ENCODE measurements around the gene CSNK1A1L.

DNA sequence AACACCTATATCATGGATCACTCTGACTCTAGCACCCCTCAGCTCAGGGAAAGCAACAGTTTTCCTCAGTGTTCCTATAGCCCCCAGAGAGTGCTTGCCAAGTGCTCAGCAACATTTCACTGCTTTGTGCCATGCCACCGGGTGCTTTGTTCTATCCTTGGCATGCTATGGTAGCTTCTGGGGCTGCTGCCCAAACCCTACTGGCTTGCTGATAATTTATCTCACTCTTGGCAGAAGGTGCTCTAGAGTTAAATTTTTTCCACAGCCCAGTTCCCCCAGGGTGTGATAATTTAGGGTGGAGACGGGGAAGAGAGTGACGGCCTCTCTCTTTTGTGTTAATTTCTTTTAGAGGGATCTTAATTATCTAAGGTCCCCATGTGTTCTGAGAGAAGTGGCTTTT is 12.6 kb upstream of the CSNK1A1L start:
- TF ChIP-seq, protein P1, sequence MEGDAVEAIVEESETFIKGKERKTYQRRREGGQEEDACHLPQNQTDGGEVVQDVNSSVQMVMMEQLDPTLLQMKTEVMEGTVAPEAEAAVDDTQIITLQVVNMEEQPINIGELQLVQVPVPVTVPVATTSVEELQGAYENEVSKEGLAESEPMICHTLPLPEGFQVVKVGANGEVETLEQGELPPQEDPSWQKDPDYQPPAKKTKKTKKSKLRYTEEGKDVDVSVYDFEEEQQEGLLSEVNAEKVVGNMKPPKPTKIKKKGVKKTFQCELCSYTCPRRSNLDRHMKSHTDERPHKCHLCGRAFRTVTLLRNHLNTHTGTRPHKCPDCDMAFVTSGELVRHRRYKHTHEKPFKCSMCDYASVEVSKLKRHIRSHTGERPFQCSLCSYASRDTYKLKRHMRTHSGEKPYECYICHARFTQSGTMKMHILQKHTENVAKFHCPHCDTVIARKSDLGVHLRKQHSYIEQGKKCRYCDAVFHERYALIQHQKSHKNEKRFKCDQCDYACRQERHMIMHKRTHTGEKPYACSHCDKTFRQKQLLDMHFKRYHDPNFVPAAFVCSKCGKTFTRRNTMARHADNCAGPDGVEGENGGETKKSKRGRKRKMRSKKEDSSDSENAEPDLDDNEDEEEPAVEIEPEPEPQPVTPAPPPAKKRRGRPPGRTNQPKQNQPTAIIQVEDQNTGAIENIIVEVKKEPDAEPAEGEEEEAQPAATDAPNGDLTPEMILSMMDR (IDR thresholded peaks at IDR 0.05; ENCODE audit: low read depth, low read length, poor library complexity, severe bottlenecking) = no peak
- no peak for TF ChIP-seq EZH2phosphoT487 (IDR thresholded peaks at IDR 0.05; ENCODE audit: borderline replicate concordance, low read length)

Measured in DOHH2 (cell line).